ENCODE data around the gene RNASE13. TPM values are rescaled to one million over a fixed set of nuclear protein-coding genes. Genes with fewer than 3 reads are reported as not detected.

RNASE13 gene
- total and polyA plus RNA-seq, 2 of the 4 experiments (the other 2 are of a cell fraction) = not detected

DNA sequence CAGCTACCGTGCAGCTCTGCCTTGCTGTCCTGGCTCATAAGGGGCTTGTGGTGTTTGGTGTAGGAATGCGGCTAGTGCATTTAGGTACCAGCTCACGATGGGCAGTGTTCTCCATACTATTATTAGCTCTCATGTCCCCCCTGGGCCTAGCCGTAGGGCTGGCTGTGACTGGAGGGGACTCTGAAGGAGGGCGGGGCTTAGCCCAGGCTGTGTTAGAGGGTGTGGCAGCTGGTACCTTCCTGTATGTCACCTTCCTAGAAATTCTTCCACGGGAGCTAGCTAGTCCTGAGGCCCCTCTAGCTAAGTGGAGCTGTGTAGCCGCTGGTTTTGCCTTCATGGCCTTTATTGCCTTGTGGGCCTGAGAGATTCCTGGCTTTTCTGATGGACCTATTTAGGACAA is 33.4 kb downstream of the RNASE13 start:
- H3K9me3 ChIP-seq (ENCODE audit: control insufficient read depth, insufficient read depth, low read length) = no peaks in the 10 kb centered on the region
- ChIA-PET POLR2A (ENCODE audit: unreplicated experiment) (no interaction called here), CTCF (interaction anchor here (1.4 kb wide), 1 partner anchor 13 kb away, joined by 6 read pairs; no protein-coding TSS in a partner anchor)
- no peak overlapping the region for H3K14ac ChIP-seq (replicated peaks; ENCODE audit: low read depth, low read length)
- H3K56ac ChIP-seq (ENCODE audit: extremely low read depth, insufficient read depth, low read length) = no peak overlapping the region
- H4K91ac ChIP-seq (ENCODE audit: insufficient read depth, low read depth, low read length) = no peak overlapping the region
- H3K27me3 ChIP-seq (ENCODE audit: control insufficient read depth, insufficient read depth, low read length) = peaks cover 5% of the 10 kb centered on the region
- no peak overlapping the region for H2BK15ac ChIP-seq (ENCODE audit: low read depth, low read length)
- H3K9me1 ChIP-seq (ENCODE audit: insufficient read depth, low read length) = no peaks in the 10 kb centered on the region
- intact Hi-C loops (cut with micrococcal nuclease) (no loop called here), in situ Hi-C loops (cut with MboI; ENCODE audit: low sequenced_read_pairs) (no loop called here), dilution Hi-C loops (cut with HindIII; ENCODE audit: low sequenced_read_pairs, unreplicated experiment) (no loop called here)
- no TSS peak for BruUV-seq (replicated peaks)
- ATAC-seq (ENCODE audit: low read depth) (no peak), DNase-seq (no peak)
- no peak overlapping the region for H3K4me3 ChIP-seq (ENCODE audit: insufficient read depth, low read depth, low read length)
- H3K27ac ChIP-seq (ENCODE audit: insufficient read depth, low read length) = no peak overlapping the region
- H4K20me1 ChIP-seq (ENCODE audit: insufficient read depth, low read length) = no peaks in the 10 kb centered on the region
- no peak overlapping the region for H3K4me2 ChIP-seq (ENCODE audit: low read depth, low read length)
- H3K4me1 ChIP-seq (ENCODE audit: control insufficient read depth, insufficient read depth, low read length) = peaks cover 3% of the 10 kb centered on the region
- no peak overlapping the region for H4K5ac ChIP-seq (ENCODE audit: low read depth, low read length)
- no peak overlapping the region for H2AFZ ChIP-seq (replicated peaks; ENCODE audit: low read length, poor library complexity)
- H2BK5ac ChIP-seq (ENCODE audit: low read depth, low read length, poor library complexity, severe bottlenecking) = no peak overlapping the region
- no peak overlapping the region for H3K18ac ChIP-seq (ENCODE audit: low read depth, low read length)
- no peak overlapping the region for H2BK120ac ChIP-seq (ENCODE audit: low read depth, low read length)
- H3K4ac ChIP-seq (ENCODE audit: low read depth, low read length) = no peak overlapping the region
- no CpG with 5 or more reads among the region's 7 CpGs for WGBS, 2 experiments (ENCODE audit: extremely low coverage in 2 of 2, insufficient read length in 1 of 2)
- H2AK5ac ChIP-seq (ENCODE audit: low read depth, low read length) = no peak overlapping the region
- no peak overlapping the region for H4K8ac ChIP-seq (ENCODE audit: low read depth in 2 of 2, low read length in 2 of 2)
- H3K23ac ChIP-seq (ENCODE audit: low read depth, low read length) = no peak overlapping the region
- no peak for TF ChIP-seq MXI1 (IDR thresholded peaks at IDR 0.05; ENCODE audit: borderline replicate concordance, low read depth, low read length)
- no peak for TF ChIP-seq NFE2L2 (IDR thresholded peaks at IDR 0.05; ENCODE audit: low read depth, low read length)
- TF ChIP-seq, protein P1, sequence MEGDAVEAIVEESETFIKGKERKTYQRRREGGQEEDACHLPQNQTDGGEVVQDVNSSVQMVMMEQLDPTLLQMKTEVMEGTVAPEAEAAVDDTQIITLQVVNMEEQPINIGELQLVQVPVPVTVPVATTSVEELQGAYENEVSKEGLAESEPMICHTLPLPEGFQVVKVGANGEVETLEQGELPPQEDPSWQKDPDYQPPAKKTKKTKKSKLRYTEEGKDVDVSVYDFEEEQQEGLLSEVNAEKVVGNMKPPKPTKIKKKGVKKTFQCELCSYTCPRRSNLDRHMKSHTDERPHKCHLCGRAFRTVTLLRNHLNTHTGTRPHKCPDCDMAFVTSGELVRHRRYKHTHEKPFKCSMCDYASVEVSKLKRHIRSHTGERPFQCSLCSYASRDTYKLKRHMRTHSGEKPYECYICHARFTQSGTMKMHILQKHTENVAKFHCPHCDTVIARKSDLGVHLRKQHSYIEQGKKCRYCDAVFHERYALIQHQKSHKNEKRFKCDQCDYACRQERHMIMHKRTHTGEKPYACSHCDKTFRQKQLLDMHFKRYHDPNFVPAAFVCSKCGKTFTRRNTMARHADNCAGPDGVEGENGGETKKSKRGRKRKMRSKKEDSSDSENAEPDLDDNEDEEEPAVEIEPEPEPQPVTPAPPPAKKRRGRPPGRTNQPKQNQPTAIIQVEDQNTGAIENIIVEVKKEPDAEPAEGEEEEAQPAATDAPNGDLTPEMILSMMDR (conservative IDR thresholded peaks at IDR 0.05; ENCODE audit: low read depth, low read length) = no peak
- TF ChIP-seq, protein P2, sequence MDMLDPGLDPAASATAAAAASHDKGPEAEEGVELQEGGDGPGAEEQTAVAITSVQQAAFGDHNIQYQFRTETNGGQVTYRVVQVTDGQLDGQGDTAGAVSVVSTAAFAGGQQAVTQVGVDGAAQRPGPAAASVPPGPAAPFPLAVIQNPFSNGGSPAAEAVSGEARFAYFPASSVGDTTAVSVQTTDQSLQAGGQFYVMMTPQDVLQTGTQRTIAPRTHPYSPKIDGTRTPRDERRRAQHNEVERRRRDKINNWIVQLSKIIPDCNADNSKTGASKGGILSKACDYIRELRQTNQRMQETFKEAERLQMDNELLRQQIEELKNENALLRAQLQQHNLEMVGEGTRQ (IDR thresholded peaks at IDR 0.05; ENCODE audit: low read depth, low read length) = no peak
- TF ChIP-seq SMC3 (IDR thresholded peaks at IDR 0.05; ENCODE audit: low read depth, low read length) = no peak
- TF ChIP-seq MAZ (IDR thresholded peaks at IDR 0.05; ENCODE audit: borderline replicate concordance, low read depth, low read length) = no peak
- TF ChIP-seq FOS (IDR thresholded peaks at IDR 0.05; ENCODE audit: low read depth, low read length) = no peak
- no peak for TF ChIP-seq MAFK (IDR thresholded peaks at IDR 0.05; ENCODE audit: low read depth, low read length)
- TF ChIP-seq CHD1 (IDR thresholded peaks at IDR 0.05; ENCODE audit: low read depth, low read length) = no peak
- TF ChIP-seq RAD21 (IDR thresholded peaks at IDR 0.05; ENCODE audit: low read length) = no peak
- TF ChIP-seq RCOR1 (IDR thresholded peaks at IDR 0.05; ENCODE audit: insufficient replicate concordance, low read length) = no peak
- no peak for TF ChIP-seq CEBPB (IDR thresholded peaks at IDR 0.05; ENCODE audit: low read depth, low read length)
- no peak for TF ChIP-seq BHLHE40 (IDR thresholded peaks at IDR 0.05; ENCODE audit: low read depth, low read length)
- TF ChIP-seq ELK1 (IDR thresholded peaks at IDR 0.05; ENCODE audit: borderline replicate concordance, low read depth, low read length) = no peak
- TF ChIP-seq POLR2A (IDR thresholded peaks at IDR 0.05; ENCODE audit: low read depth, low read length) = no peak
- TF ChIP-seq RFX5 (IDR thresholded peaks at IDR 0.05; ENCODE audit: low read depth, low read length) = no peak
- peaks cover 4% of the 10 kb centered on the region for H3K36me3 ChIP-seq (ENCODE audit: control insufficient read depth, insufficient read depth, low read length)
- H2AK9ac ChIP-seq (replicated peaks; ENCODE audit: low read depth, low read length, poor library complexity) = no peak overlapping the region
- no peak overlapping the region for H2BK20ac ChIP-seq (ENCODE audit: low read depth, low read length)
- H3K79me1 ChIP-seq (ENCODE audit: low read depth in 1 of 2, low read length in 2 of 2) = no peaks in the 10 kb centered on the region
- H3K9ac ChIP-seq (ENCODE audit: low read depth, low read length) = no peak overlapping the region

Measured in IMR-90 (cell line).